ENCODE results near the gene PRKN. TPM values are rescaled to one million over a fixed set of nuclear protein-coding genes. Genes with fewer than 3 reads are reported as not detected.
"Not testable (repeated sequence)": the region's sequence is repeated elsewhere in the genome, so short reads cannot be mapped to it uniquely, and the experiment has no call there.

The PRKN gene
- total RNA-seq, 1 experiment from 2014 or later: 0.95 TPM

DNA sequence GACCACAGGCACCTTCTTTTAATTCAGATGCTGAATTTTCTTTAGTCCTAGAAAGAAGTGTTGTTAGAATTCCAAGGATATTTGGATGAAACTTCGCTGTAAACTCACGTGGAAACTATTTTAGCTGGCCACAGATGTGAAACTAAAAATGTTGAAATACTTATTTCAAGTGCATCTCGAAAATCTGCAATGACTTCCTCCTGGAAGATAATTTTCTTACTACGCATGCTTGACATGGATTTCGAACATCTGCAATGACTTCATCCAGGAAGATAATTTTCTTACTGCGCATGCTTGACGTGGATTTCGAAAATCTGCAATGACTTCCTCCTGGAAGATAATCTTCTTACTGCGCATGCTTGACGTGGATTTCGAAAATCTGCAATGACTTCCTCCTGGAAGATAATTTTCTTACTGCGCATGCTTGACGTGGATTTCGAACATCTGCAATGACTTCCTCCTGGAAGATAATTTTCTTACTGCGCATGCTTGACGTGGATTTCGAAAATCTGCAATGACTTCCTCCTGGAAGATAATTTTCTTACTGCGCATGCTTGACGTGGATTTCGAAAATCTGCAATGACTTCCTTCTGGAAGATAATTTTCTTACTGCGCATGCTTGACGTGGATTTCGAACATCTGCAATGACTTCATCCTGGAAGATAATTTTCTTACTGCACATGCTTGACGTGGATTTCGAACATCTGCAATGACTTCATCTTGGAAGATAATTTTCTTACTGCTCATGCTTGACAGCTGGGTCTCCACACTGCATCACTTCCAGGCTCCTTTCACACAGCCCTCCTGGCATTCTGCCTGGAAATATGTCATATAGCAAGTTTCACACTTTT is 336.4 kb downstream of the PRKN start:
- DNase-seq (ENCODE audit: low read depth, low spot score); in situ Hi-C loops (cut with HindIII; ENCODE audit: low pct_unique_long_range_greater_than_20kb, low sequenced_read_pairs): not testable (repeated sequence)

DNA sequence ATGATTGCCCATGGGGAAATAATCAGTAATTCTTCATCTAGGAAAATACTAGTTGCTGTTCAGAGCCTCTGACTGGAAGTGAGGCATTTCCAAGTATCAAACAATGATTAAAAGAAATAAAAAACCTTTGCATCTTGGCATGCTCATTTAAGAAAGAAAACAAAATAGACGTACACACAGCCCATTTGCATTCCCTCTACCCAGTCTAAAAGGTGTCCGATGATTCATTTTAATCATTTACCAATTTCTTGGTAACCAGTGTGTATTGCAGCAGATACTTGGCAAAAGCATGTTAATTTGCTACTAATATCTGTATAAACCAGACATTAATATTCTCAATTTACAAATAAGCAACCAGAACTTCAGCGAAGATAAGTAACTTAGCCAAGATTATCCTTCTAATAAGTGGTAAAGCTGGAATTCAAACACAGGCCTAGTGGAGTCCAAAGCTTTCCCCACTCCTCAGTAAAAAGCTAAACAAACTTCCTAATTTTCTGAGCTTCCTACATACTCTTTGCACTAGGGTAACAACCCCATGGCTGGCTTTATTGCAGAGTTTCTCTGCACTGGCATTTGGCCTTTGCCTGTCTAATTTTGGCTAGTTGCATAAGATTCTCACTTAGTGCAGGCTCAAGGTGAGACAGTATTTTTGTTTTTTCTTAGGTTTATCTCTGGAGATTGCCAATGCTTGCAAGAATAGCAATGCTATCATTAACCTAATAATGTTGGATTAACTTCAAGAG is 338.1 kb downstream of the PRKN start:
- no peak for DNase-seq (ENCODE audit: low read depth, low spot score)
- in situ Hi-C loops (cut with HindIII; ENCODE audit: low pct_unique_long_range_greater_than_20kb, low sequenced_read_pairs): no loop called here

DNA sequence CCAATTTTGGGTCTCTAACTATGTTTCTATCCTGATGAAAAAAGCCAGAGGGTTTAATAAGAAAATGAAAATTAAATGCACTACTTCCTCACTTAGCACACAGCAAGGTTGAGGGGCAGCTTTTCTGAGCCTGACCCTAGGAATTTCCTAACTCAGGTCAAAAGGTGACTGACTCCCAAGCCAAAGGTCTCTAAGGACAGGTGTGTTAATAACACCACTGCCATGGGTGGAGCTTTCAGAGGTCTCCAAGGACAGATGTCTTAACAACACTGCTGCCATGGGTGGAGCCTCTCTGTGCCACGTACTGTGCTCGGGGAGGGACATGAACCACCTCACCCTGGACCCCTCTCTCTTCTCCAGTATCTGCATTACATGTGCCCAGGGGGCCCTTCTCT is 339.2 kb downstream of the PRKN start:
- in situ Hi-C loops (cut with HindIII; ENCODE audit: low pct_unique_long_range_greater_than_20kb, low sequenced_read_pairs): no loop called here
- DNase-seq (ENCODE audit: low read depth, low spot score): no peak

DNA sequence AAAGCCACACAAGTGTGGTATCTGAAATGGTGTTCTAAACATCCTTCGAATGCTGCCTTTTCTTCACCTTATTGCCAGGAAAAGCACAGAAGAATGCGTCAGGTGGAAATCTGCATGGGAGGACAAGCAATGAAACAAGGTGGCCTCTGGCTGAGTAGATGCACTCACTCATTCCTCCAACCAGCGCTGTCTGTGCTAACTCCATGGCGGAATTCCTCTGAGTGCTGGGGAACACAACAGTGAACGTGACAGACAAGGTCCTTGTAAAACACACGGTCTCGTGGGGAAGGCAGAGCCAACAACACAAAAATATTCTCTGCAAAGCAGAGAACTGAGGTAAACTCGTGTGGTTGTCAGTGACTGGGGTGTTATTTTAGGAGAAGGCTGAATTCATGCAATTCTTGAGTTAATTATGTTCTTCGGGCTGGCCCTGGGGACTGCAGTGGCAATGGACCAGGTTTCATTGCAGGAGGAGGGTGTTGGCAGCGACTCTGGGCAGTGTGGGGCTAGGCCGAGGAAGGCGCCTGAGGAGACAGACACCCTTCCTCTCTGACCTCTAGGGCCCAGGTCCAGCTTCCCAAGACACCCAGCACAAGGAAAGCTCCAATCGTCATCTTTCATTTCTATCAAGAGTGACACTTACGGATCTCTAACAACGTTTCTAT is 339.7 kb downstream of the PRKN start:
- no peak for DNase-seq (ENCODE audit: low read depth, low spot score)
- in situ Hi-C loops (cut with HindIII; ENCODE audit: low pct_unique_long_range_greater_than_20kb, low sequenced_read_pairs): no loop called here

DNA sequence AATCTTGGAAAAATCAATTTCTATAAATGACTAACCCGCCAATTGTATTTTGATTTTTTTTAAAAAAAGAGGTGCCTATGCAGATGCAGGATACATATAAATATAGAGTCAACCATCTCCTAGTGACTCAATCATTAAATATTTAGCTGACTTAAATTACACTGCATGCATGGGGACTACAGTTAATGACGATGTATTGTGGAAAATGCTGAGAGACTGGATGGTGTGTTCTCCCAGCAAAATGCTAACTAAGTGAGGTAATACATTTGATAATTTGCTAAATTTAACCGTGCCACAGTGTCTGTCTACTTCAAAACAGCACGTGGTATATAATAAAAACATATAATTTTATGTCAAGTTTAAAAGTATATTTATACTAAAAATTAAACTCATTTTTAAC is 341.6 kb downstream of the PRKN start:
- in situ Hi-C loops (cut with HindIII; ENCODE audit: low pct_unique_long_range_greater_than_20kb, low sequenced_read_pairs): no loop called here
- DNase-seq (ENCODE audit: low read depth, low spot score): no peak

DNA sequence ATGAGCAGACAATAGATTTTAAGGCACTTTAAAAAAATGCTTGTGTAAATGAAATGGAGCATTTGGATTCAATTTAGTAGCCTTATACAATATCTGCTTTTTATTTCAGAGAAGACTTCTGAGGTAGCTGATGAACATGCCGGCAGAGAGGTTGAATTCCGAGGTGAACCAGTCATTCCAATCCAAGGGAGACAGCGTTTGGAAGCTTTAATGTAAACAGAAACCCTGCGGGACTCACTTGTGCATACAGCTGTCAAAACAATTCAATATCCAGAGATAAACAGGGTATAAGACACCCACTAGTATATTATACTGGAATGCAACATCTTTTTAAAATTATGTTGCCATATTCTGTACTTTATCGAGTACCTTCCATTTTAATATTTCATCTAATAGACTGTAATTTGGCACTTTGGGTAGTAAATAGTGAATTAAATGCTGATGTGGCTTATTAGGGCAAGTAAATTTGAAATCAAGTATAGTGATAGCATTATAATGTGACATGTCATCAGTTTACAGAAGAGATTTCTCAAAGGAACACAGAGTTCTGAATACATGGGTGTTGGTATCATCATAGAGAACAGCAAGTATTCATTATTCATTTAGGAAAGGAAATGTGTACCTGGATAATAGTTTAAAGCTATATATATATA is 347.7 kb downstream of the PRKN start:
- in situ Hi-C loops (cut with HindIII; ENCODE audit: low pct_unique_long_range_greater_than_20kb, low sequenced_read_pairs): no loop called here
- DNase-seq (ENCODE audit: low read depth, low spot score): no peak

DNA sequence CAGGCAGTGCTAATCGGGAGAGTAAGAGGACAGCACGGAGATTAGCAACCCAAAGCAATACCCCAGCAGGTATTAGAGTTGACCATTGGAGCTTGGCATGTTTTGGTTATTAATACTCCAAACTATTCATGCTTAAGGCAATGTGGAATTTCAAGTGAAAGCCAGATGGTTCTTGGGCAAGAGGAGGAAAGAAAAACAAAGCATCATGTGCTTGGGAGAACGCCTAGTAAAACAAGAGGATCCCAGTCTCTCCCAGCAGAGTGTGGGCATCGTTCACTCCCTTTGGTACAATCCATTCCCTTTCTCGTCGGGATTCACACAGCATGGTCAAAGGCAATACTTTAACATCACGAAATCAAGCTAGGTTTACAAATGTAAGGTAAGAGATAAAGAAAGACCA is 349.8 kb downstream of the PRKN start:
- in situ Hi-C loops (cut with HindIII; ENCODE audit: low pct_unique_long_range_greater_than_20kb, low sequenced_read_pairs): no loop called here

DNA sequence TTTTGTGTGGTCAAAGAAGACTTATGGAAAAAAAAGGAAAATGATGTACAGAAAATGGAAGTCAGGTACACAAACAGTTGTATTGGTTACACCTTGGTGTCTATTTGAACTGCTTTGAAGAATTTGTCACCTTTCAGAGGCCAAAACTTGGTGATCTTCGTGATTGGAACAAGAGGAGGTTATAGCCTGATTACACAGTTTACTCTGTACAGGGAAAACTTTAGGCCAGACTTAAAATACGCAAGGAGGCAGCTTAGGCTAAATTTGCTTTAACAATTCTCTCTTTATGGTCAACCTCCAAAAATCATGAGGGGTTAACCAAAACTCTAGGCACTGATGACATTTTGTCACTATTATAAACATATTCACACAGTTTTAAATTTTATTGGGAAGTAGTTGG is 353.7 kb downstream of the PRKN start:
- in situ Hi-C loops (cut with HindIII; ENCODE audit: low pct_unique_long_range_greater_than_20kb, low sequenced_read_pairs): no loop called here
- no peak for DNase-seq (ENCODE audit: low read depth, low spot score)

More for the DNA sequence above, 349.8 kb downstream of the PRKN start:
- no peak for DNase-seq (ENCODE audit: low read depth, low spot score)

DNA sequence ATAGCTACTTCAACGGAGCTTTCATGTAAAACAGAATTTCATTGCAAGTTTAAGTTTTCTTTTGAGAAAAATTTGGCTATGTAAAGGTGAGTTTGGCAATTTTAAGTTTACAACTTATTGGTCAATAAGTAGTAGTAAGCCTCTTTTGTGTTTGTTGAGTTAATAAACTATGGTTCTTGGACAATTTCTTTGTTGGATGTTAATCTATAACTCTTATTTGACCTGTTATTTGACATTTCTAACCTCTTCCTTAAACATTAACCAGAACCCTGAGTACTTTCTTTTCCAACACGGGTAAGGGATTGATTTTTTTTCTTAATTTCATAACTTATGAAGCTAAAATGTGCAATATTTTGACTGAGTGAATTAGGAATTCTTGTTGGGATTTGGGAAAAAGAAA is 354.4 kb downstream of the PRKN start:
- in situ Hi-C loops (cut with HindIII; ENCODE audit: low pct_unique_long_range_greater_than_20kb, low sequenced_read_pairs): no loop called here
- no peak for DNase-seq (ENCODE audit: low read depth, low spot score)

DNA sequence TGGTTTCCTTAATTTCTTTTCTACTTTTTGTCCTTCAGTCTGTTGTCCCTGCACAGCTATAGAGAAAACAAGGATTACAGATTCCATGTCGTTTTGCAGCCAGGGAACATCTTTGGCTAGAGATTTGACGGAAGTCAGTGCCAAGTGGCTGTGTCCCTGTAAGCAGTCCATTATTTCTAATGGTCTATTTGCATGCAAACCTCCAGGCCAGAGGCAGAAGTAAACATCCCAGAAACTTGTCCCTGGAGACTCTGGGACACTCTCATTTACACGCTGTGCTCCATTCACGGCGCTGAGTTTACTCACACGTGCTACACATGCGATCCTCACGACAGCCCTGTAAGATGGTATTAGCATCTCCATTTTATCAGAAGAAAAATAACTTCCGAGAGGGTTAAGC is 355.5 kb downstream of the PRKN start:
- in situ Hi-C loops (cut with HindIII; ENCODE audit: low pct_unique_long_range_greater_than_20kb, low sequenced_read_pairs): no loop called here
- no peak for DNase-seq (ENCODE audit: low read depth, low spot score)

DNA sequence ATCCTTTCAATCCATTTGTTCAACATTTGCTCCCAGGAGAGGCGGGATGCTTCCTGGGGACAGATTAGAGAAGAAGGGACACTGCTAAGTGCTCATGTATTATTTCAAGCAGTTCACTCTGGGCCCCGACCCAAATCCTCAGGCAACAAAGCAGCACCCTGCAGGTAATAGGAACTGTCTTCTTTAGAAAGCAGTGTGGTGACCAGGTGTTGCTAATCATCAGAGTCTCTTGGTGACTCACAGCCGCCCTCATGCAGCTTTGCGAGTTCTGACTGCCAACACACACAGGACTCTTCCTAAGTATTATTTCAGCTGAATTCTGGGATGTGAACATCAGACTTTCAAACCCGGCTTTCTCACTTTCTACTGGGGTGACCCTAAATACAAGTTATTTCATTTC is 356.4 kb downstream of the PRKN start:
- in situ Hi-C loops (cut with HindIII; ENCODE audit: low pct_unique_long_range_greater_than_20kb, low sequenced_read_pairs): no loop called here
- DNase-seq (ENCODE audit: low read depth, low spot score): no peak

DNA sequence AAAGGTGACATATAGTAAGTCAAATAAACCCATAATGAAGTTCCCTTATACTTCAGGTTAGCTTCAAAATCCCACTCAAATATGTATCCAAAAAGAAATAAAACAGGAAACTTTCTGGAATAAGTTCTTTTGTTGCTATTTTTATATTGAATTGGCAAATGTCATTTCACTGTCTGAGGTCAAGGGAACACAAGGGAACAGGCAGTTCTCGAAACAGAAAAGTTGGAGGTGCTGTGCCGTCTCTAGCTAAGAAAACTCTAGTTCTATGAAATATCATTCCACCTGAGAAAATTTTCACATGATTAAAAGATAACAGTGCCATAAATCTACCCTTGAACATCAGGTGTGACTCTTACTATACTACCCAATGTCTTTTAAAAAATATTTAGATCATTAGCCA is 358.5 kb downstream of the PRKN start:
- in situ Hi-C loops (cut with HindIII; ENCODE audit: low pct_unique_long_range_greater_than_20kb, low sequenced_read_pairs): no loop called here
- no peak for DNase-seq (ENCODE audit: low read depth, low spot score)

DNA sequence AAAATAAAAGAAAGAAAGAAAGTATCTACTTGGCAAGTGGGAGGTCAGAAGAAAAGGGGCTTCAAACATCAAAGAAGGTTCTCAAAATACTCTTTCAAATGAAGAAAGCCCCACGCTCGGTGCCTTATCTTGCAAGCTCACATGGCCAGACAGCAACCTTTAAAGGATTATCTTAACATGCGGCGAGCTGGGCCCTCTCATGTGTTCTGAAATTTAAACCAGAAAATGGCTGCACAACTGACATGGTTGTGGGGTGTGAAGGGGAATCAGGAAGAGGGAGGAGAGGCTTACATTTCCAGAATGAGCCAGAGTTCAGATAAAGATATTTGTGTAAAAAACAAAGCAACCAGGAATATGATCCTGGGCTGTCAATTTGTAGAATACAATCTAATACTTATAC is 363.1 kb downstream of the PRKN start:
- DNase-seq (ENCODE audit: low read depth, low spot score): no peak
- in situ Hi-C loops (cut with HindIII; ENCODE audit: low pct_unique_long_range_greater_than_20kb, low sequenced_read_pairs): no loop called here

DNA sequence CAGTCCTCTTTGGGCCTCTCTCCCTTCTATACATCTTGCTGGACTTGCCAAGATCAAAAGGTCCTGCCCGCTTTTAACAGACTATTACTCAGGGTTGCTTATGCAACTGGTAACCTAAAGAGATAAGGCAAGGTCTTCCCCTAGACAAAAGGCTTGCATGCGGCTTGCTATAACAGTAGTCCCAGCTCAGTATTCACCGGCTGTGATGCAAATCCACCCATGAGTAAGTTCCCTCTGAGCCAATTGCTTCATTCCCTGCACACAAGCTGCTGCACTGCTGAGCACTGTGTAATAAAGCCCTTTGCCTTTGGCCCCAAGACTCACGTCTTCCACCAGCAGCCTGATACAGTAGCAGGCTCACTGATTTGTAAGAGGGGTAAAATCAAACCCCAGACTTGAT is 363.8 kb downstream of the PRKN start:
- no peak for DNase-seq (ENCODE audit: low read depth, low spot score)

DNA sequence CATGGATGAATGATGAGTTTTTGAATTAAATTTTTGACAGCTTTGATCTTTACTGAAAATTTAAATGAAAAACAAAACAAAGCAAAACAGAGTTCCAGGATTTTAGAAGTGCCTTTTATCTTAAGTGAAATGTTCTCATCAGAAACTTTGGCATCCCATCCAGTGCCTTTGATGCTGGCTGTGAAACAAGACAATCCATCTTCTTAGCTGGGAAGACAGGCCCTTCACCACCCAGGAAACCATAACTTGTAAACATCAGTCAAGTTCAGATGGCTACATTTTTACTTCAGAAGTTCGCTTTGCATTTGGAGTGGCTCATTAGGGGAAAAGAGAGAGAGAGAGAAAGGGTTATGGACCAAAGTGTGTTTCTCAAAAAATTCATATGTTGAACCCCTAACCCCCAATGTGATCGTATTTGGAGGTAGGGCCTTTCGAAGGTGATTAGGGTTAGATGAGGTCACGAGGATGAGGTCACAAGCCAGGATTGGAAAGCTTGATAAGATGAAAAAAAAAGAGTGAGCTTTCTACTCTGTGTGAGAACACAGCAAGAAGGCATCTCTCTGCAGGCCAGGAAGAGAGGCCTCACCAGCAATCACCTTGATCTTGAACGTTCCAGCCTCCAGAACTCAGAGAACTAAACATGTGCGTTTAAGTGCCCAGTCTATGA is 366.5 kb downstream of the PRKN start:
- in situ Hi-C loops (cut with HindIII; ENCODE audit: low pct_unique_long_range_greater_than_20kb, low sequenced_read_pairs): no loop called here
- DNase-seq (ENCODE audit: low read depth, low spot score): no peak

More for the DNA sequence above, 363.8 kb downstream of the PRKN start:
- in situ Hi-C loops (cut with HindIII; ENCODE audit: low pct_unique_long_range_greater_than_20kb, low sequenced_read_pairs): no loop called here

DNA sequence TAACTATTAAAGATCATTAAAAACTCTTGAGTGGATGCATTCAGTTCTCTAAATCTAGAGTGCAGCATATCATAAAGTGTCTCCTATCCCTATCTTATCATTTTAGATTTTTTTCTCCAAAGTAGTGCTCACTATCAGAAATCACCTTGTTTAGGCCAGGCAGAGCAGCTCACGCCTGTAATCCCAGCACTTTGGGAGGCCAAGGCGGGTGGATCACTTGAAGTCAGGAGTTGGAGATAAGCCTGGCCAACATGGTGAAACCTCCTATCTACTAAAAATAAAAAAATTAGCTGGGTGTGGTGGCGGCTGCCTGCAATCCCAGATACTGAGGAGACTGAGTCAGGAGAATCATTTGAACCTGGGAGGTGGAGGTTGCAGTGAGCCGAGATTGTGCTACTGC is 368.9 kb downstream of the PRKN start:
- no peak for DNase-seq (ENCODE audit: low read depth, low spot score)
- in situ Hi-C loops (cut with HindIII; ENCODE audit: low pct_unique_long_range_greater_than_20kb, low sequenced_read_pairs): no loop called here

DNA sequence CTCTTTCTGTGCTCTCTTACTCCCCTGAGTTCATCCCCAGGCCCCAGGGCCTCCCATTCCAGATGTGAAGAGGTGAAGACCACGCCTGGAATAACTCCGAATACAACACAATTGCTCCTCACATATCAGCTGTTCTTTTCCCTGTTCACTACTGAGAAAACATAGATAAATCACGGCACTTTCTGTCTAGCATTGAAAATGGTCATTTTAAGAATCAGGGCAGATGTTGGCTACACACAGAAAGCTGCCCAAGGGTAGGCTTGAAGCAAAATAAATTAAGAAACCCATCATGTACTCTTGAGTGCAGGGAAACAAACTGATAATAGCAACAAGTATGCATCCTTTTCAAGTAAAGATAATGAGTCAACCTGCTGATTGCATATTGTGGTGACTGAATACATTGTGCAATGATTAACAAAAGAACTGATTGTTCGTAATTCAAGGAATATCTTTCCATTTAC is 382.5 kb downstream of the PRKN start:
- peak; percentile 2 for DNase-seq (ENCODE audit: low read depth, low spot score)
- in situ Hi-C loops (cut with HindIII; ENCODE audit: low pct_unique_long_range_greater_than_20kb, low sequenced_read_pairs): no loop called here

DNA sequence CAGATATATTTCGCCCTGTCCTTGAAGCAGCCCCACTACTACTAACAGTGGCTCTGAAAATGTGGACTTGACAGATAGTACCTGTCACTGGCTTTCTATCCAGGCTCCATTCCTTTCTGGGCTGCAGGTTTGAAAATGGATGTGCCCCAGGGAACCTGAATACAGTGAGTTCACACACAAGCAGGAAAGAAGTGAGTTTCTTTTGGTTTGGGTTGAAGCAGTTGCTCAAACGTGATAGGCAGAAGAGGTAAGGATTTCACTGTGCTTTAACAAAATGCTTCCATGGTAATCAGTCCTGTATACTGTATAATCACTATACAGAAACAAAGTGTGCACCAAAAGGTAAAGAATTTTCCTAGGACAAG is 382.9 kb downstream of the PRKN start:
- DNase-seq (ENCODE audit: low read depth, low spot score): no peak
- in situ Hi-C loops (cut with HindIII; ENCODE audit: low pct_unique_long_range_greater_than_20kb, low sequenced_read_pairs): no loop called here
